Neural cell (in vitro differentiated cells): Measurements from ENCODE around the gene AKT3. TPM values are rescaled to one million over a fixed set of nuclear protein-coding genes. Genes with fewer than 3 reads are reported as not detected.

Experiments
- H2AFZ ChIP-seq: fragments of 200-600, 300-800 bp; sonication (generic), shearing (Covaris generic); 2 replicates; pipeline ENCODE4 v1.6.0; 2014; ENCODE audit warnings: low read depth, mild to moderate bottlenecking, antibody characterized with exemption, low read length, moderate library complexity
- H3F3A ChIP-seq: fragments of 200-600 bp; shearing (Covaris generic); 2 replicates; pipeline ENCODE4 v1.6.1; 2016; ENCODE audit warnings: mild to moderate bottlenecking, moderate library complexity, mixed read lengths, antibody characterized with exemption, low read length; ENCODE audit not compliant: insufficient read depth, poor library complexity, severe bottlenecking
- H3K27ac ChIP-seq: fragments of 200-600, 300-800 bp; sonication (generic), shearing (Covaris generic); 2 replicates; pipeline ENCODE4 v1.5.1; 2014; ENCODE audit warnings: mild to moderate bottlenecking, low read length, moderate library complexity
- H3K27me3 ChIP-seq: fragments of 300-800, 200-600 bp; sonication (generic), shearing (Covaris generic); 2 replicates; pipeline ENCODE4 v1.6.0; 2014; ENCODE audit warnings: mild to moderate bottlenecking, low read depth, low read length, moderate library complexity; ENCODE audit not compliant: insufficient read depth
- H3K36me3 ChIP-seq: fragments of 300-800, 200-600 bp; sonication (generic), shearing (Covaris generic); 2 replicates; pipeline ENCODE4 v1.5.1; 2014; ENCODE audit warnings: mild to moderate bottlenecking, antibody characterized with exemption, low read length, moderate library complexity; ENCODE audit not compliant: insufficient read depth
- H3K4me2 ChIP-seq: fragments of 300-800, 200-600 bp; sonication (generic), shearing (Covaris generic); 2 replicates; pipeline ENCODE4 v1.6.0; 2014; ENCODE audit warnings: mild to moderate bottlenecking, low read length
- H3K4me3 ChIP-seq: fragments of 300-800, 200-600 bp; sonication (generic), shearing (Covaris generic); 2 replicates; pipeline ENCODE4 v1.5.1; 2014; ENCODE audit warnings: mild to moderate bottlenecking, low read length, moderate library complexity
- H3K79me2 ChIP-seq: fragments of 200-600 bp; shearing (Covaris generic); replicated peaks from 2 replicates; pipeline ENCODE4 v1.6.0; 2014; ENCODE audit warnings: mild to moderate bottlenecking, low read length, moderate library complexity; ENCODE audit not compliant: insufficient read depth
- H3K9ac ChIP-seq: fragments of 300-800, 200-600 bp; sonication (generic), shearing (Covaris generic); 2 replicates; pipeline ENCODE4 v1.6.1; 2016; ENCODE audit warnings: mild to moderate bottlenecking, low read length, mixed read lengths
- H3K9me2 ChIP-seq: fragments of 200-600 bp; shearing (Covaris generic); 2 replicates; pipeline ENCODE4 v1.6.1; 2016; ENCODE audit warnings: mild to moderate bottlenecking, low read length, mixed read lengths; ENCODE audit not compliant: insufficient read depth
- H3K9me3 ChIP-seq: fragments of 200-600, 300-800 bp; sonication (generic), shearing (Covaris generic); 2 replicates; pipeline ENCODE4 v1.6.1; 2016; ENCODE audit warnings: mild to moderate bottlenecking, mixed run types, low read length, moderate library complexity, mixed read lengths
- H4K20me1 ChIP-seq: fragments of 200-600 bp; shearing (Covaris generic); 2 replicates; pipeline ENCODE4 v1.6.1; 2016; ENCODE audit warnings: mild to moderate bottlenecking, mixed run types; ENCODE audit not compliant: insufficient read depth
- CTCF ChIP-seq: fragments of 450-650 bp; IDR thresholded peaks from 2 replicates; pipeline ENCODE4 v1.5.1; 2014; ENCODE audit warnings: antibody characterized with exemption, mild to moderate bottlenecking, moderate library complexity; ENCODE audit not compliant: poor library complexity, severe bottlenecking
- EP300 ChIP-seq: fragments of 450-650 bp; conservative IDR thresholded peaks from 2 replicates; pipeline ENCODE4 v1.6.1; 2014; ENCODE audit warnings: antibody characterized with exemption, mild to moderate bottlenecking, moderate library complexity; ENCODE audit not compliant: poor library complexity, severe bottlenecking
- EZH2 ChIP-seq: fragments of 200-600, 300-800 bp; shearing (Covaris generic), sonication (generic); IDR thresholded peaks from 2 replicates; pipeline ENCODE4 v1.6.1; 2014; ENCODE audit warnings: antibody characterized with exemption, low read length, borderline replicate concordance, mild to moderate bottlenecking; ENCODE audit not compliant: insufficient read depth, poor library complexity, severe bottlenecking
- MXI1 ChIP-seq: fragments of 450-650 bp; conservative IDR thresholded peaks from 2 replicates; pipeline ENCODE4 v1.6.1; 2014; ENCODE audit warnings: antibody characterized with exemption, mild to moderate bottlenecking; ENCODE audit not compliant: poor library complexity, severe bottlenecking
- POLR2AphosphoS5 ChIP-seq: IDR thresholded peaks from 2 replicates; pipeline ENCODE4 v1.6.1; 2012
- RAD21 ChIP-seq: fragments of 450-650 bp; conservative IDR thresholded peaks from 2 replicates; pipeline ENCODE4 v1.6.1; 2014; ENCODE audit warnings: antibody characterized with exemption, mild to moderate bottlenecking, moderate library complexity
- REST ChIP-seq: IDR thresholded peaks from 2 replicates; pipeline ENCODE4 v1.6.1; 2012; ENCODE audit warnings: borderline replicate concordance
- SMC3 ChIP-seq: fragments of 450-650 bp; conservative IDR thresholded peaks from 2 replicates; pipeline ENCODE4 v1.6.1; 2014; ENCODE audit warnings: antibody characterized with exemption, mild to moderate bottlenecking, moderate library complexity; ENCODE audit not compliant: poor library complexity
- TAF1 ChIP-seq: IDR thresholded peaks from 2 replicates; pipeline ENCODE4 v1.6.1; 2012; ENCODE audit warnings: low read depth
- polyA plus RNA-seq: library from polyadenylated mRNA; depleted of rRNA; stranded (reverse); fragments of >200 nt; gene quantifications from 2 replicates; pipeline ENCODE4 v1.2.3, GENCODE V29; 2014

AKT3 gene
- polyA plus RNA-seq, 1 donor from 2014 or later: 46.0 TPM

GRCh38 chr1:243474906-243475305 lies 375.1 kb downstream of the AKT3 start:
- no peak overlapping the region for H2AFZ ChIP-seq
- H3K79me2 ChIP-seq: no peaks in the 10 kb centered on the region
- no peak for TF ChIP-seq MXI1
- TF ChIP-seq CTCF: no peak
- no peak for TF ChIP-seq REST
- no peak for TF ChIP-seq RAD21
- no peak for TF ChIP-seq EP300
- no peak for TF ChIP-seq EZH2
- no peak for TF ChIP-seq TAF1
- TF ChIP-seq POLR2AphosphoS5: no peak
- TF ChIP-seq SMC3: no peak
- no peak overlapping the region for H3K4me2 ChIP-seq
- no peak overlapping the region for H3K9ac ChIP-seq
- no peaks in the 10 kb centered on the region for H4K20me1 ChIP-seq
- no peak overlapping the region for H3K4me3 ChIP-seq
- no peaks in the 10 kb centered on the region for H3K9me3 ChIP-seq
- H3K27me3 ChIP-seq: no peaks in the 10 kb centered on the region
- H3F3A ChIP-seq: no peaks in the 10 kb centered on the region
- H3K9me2 ChIP-seq: no peaks in the 10 kb centered on the region
- no peaks in the 10 kb centered on the region for H3K36me3 ChIP-seq
- H3K27ac ChIP-seq: no peak overlapping the region

- Histone ChIP-seq H3K9ac (no peak overlapping the region), H3K9me3 (no peaks in the 10 kb centered on the region), H3K4me2 (no peak overlapping the region), H3K79me2 (no peaks in the 10 kb centered on the region), H3K9me2 (no peaks in the 10 kb centered on the region), H3K27me3 (no peaks in the 10 kb centered on the region), H3K27ac (no peak overlapping the region), H3F3A (no peaks in the 10 kb centered on the region), H2AFZ (no peak overlapping the region), H4K20me1 (no peaks in the 10 kb centered on the region), H3K4me3 (no peak overlapping the region), H3K36me3 (no peaks in the 10 kb centered on the region)
- TF ChIP-seq MXI1: no peak
- no peak for TF ChIP-seq RAD21
- TF ChIP-seq POLR2AphosphoS5: no peak
- no peak for TF ChIP-seq SMC3
- no peak for TF ChIP-seq CTCF
- no peak for TF ChIP-seq TAF1
- no peak for TF ChIP-seq EZH2
- no peak for TF ChIP-seq REST
- TF ChIP-seq EP300: no peak
These were observed 375.7 kb downstream of the AKT3 start for GRCh38 chr1:243474136-243474881.
